Uterus (tissue), 2 donors: ENCODE data around the gene ZBTB49.

Experiments used
- CTCF ChIP-seq, 4 experiments: fragments of 200-600 bp in 2 of 4; fragments of 450-650 bp in 2 of 4; sonication (generic) in 2 of 4; IDR thresholded peaks; one replicate each; pipeline ENCODE4 v1.5.1; 2016 to 2019; ENCODE audit warnings: antibody characterized with exemption in 4 of 4, mild to moderate bottlenecking in 2 of 4, moderate library complexity in 1 of 4
- POLR2A ChIP-seq, 2 donors: fragments of 450-650 bp; IDR thresholded peaks; one replicate each; pipeline ENCODE4 v1.6.1; 2016; ENCODE audit warnings: antibody characterized with exemption in 2 of 2, mild to moderate bottlenecking in 1 of 2, moderate library complexity in 1 of 2

DNA sequence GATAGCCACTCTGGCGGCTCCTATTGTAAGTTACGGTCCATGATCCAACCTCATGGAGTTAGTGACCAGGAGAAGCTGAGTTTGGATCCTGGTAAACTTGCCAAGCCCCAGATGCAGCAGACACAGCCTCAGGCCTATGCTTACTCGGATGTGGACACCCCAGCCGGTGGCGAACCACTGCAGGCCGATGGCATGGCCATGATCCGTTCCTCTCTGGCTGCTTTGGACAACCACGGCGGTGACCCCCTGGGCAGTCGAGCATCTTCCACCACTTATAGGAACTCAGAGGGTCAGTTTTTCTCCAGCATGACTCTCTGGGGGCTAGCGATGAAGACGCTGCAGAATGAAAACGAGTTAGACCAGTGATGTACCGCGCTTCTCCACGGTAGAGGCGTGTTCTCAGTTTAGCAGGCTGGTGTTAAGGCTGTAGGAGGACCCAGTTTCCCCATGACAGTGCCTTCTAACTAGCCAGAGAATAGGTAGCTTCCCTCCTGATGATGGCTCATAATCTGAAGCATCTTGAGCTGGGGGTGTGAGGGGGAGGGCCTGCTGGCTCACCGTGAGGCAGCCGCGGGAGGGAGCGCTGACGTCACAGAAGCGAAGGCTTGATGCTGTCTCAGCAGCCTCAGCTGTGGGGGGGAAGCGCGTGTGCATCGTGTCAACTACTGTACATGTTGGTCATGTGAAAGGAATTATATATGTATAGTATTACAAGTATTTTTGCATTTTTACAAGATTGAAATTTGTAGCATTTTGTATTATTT lies 31.1 kb downstream of the ZBTB49 start:
- TF ChIP-seq CTCF (IDR thresholded peaks at IDR 0.05) (no peak), POLR2A (IDR thresholded peaks at IDR 0.05) (no peak)
